ENCODE measurements around the gene LOXL1. TPM values are rescaled to one million over a fixed set of nuclear protein-coding genes. Genes with fewer than 3 reads are reported as not detected.

LOXL1 gene
- total RNA-seq, 4 donors from 2014 or later = 22.9 to 63.0 (median 34.5) TPM

DNA sequence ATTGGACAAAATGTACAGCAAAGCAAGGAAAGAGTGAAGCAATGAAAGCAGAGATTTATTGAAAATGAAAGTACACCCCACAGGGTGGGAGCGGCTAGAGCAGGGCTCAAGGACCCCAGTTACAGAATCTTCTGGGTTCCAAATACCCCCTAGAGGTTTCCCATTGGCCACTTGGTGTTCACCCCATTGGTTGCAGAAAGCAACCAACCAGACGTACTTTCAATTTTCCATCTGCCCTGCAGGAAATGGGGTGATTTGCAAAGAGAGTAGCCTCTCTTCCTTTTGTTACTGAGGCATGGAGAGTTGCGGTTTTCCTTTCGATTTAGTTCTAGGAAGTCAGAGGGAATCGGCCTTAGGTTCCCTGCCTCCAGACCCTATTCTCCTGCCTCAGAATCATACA is 70.7 kb downstream of the LOXL1 start:
- Histone ChIP-seq H3K27ac (peak overlapping the region in 3 of 4 donors; percentile 64 to 95 (median 89)), H3K4me1 (peaks cover 3 to 92% (median 28%) of the 10 kb centered on the region in 3 donors), H3K9me3 (no peaks in the 10 kb centered on the region), H3K4me3 (peak overlapping the region; percentile 7 to 72), H3K36me3 (peaks cover 0 to 32% of the 10 kb centered on the region in 2 donors), H3K27me3 (no peaks in the 10 kb centered on the region)
- WGBS, 2 donors (ENCODE audit: low coverage in 1 of 2) = 28 to 50% methylated on average over 4 to 5 of the region's 5 CpGs
- TF ChIP-seq POLR2A (IDR thresholded peaks at IDR 0.05) (no peak), POLR2AphosphoS5 (IDR thresholded peaks at IDR 0.05) (no peak), EP300 (IDR thresholded peaks at IDR 0.05) (no peak)
- TF ChIP-seq, protein P1, sequence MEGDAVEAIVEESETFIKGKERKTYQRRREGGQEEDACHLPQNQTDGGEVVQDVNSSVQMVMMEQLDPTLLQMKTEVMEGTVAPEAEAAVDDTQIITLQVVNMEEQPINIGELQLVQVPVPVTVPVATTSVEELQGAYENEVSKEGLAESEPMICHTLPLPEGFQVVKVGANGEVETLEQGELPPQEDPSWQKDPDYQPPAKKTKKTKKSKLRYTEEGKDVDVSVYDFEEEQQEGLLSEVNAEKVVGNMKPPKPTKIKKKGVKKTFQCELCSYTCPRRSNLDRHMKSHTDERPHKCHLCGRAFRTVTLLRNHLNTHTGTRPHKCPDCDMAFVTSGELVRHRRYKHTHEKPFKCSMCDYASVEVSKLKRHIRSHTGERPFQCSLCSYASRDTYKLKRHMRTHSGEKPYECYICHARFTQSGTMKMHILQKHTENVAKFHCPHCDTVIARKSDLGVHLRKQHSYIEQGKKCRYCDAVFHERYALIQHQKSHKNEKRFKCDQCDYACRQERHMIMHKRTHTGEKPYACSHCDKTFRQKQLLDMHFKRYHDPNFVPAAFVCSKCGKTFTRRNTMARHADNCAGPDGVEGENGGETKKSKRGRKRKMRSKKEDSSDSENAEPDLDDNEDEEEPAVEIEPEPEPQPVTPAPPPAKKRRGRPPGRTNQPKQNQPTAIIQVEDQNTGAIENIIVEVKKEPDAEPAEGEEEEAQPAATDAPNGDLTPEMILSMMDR (IDR thresholded peaks at IDR 0.05) = no peak
- no peak for ATAC-seq

DNA sequence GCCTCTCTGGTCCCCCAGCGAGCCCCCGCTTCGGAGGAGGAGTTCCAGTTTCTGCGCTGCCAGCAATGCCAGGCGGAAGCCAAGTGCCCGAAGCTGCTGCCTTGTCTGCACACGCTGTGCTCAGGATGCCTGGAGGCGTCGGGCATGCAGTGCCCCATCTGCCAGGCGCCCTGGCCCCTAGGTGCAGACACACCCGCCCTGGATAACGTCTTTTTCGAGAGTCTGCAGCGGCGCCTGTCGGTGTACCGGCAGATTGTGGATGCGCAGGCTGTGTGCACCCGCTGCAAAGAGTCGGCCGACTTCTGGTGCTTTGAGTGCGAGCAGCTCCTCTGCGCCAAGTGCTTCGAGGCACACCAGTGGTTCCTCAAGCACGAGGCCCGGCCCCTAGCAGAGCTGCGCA is 71.7 kb downstream of the LOXL1 start:
- peak overlapping the region in 1 of 4 donors; percentile 95 for H3K27ac ChIP-seq
- H3K4me1 ChIP-seq = peaks cover 3 to 92% (median 24%) of the 10 kb centered on the region in 3 donors
- WGBS, 2 donors (ENCODE audit: low coverage in 1 of 2) = 100% methylated on average over 4 of the region's 27 CpGs; no CpG with 5 or more reads in 1 of the 2 donors
- TF ChIP-seq EP300 (IDR thresholded peaks at IDR 0.05) (no peak), POLR2AphosphoS5 (IDR thresholded peaks at IDR 0.05) (no peak), POLR2A (IDR thresholded peaks at IDR 0.05) (no peak)
- TF ChIP-seq, protein P1 (IDR thresholded peaks at IDR 0.05) = no peak
- H3K36me3 ChIP-seq = peaks cover 0 to 39% of the 10 kb centered on the region in 2 donors
- peak overlapping the region in 1 of 2 donors; percentile 72 for H3K4me3 ChIP-seq
- no peaks in the 10 kb centered on the region for H3K9me3 ChIP-seq
- no peaks in the 10 kb centered on the region for H3K27me3 ChIP-seq
- ATAC-seq = no peak

Other genes with a start within 250 kb of the LOXL1 start
- 10 to 100 TPM; 34.7 to 61.5 (median 48.0) TPM for gene CD276, start 242.1 kb upstream of the LOXL1 start, total RNA-seq
- 10 to 100 TPM; 11.4 to 30.2 (median 16.3) TPM for gene INSYN1, start 173.1 kb upstream of the LOXL1 start, total RNA-seq
- gene TBC1D21, start 52.9 kb upstream of the LOXL1 start, total RNA-seq = not detected
- gene STOML1, start 65.8 kb downstream of the LOXL1 start, total RNA-seq = 10 to 100 TPM in 3 of 4 donors, 1 to 10 TPM in 1; 8.1 to 21.7 (median 13.7) TPM
- gene PML, start 68.3 kb downstream of the LOXL1 start, total RNA-seq = 10 to 100 TPM; 24.1 to 75.1 (median 52.1) TPM
- 1 to 10 TPM in 1 of 4 donors, under 1 TPM in 2, not detected in 1; 0.15 to 1.3 (median 0.31) TPM for gene GOLGA6A, start 156.1 kb downstream of the LOXL1 start, total RNA-seq
- 1 to 10 TPM in 3 of 4 donors, under 1 TPM in 1; 0.54 to 5.4 (median 1.5) TPM for gene ISLR2, start 204.1 kb downstream of the LOXL1 start, total RNA-seq
- gene ISLR, start 247.2 kb downstream of the LOXL1 start, total RNA-seq = 100 to 1,000 TPM in 2 of 4 donors, 10 to 100 TPM in 2; 52.6 to 152 (median 89.5) TPM